GM08714 (cell line): ENCODE data around the gene ZNF304.

Experiments
- H3K4me3 ChIP-seq: fragments of 200-500 bp; sonication (Bioruptor generic); 2 replicates; pipeline ENCODE4 v1.5.1; 2014; ENCODE audit warnings: mild to moderate bottlenecking, low read length, inconsistent platforms
- ZNF274 ChIP-seq: IDR thresholded peaks from 2 replicates; pipeline ENCODE4 v1.6.1; 2012; ENCODE audit warnings: mild to moderate bottlenecking, low read depth, low read length

The ZNF304 gene

DNA sequence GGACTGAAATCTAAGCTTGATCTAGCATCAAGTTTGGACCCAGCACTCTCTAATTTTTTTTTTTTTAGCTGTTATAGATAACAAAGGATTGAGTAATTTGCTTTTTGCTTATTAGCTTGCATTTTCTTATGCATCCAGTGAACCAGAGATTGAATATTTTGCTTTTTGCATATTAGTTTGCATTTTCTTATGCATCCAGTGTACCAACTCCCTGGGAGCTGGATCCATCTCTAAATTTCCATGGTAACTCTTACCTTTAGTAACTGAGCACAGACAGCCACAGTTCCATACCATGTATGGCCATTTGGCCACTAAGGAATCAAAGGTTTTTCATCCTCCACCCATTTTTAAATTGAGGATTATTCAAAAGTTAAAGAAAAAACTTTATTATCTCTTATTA is 29.9 kb downstream of the ZNF304 start:
- no peak overlapping the region for H3K4me3 ChIP-seq
- TF ChIP-seq ZNF274, result no peak

DNA sequence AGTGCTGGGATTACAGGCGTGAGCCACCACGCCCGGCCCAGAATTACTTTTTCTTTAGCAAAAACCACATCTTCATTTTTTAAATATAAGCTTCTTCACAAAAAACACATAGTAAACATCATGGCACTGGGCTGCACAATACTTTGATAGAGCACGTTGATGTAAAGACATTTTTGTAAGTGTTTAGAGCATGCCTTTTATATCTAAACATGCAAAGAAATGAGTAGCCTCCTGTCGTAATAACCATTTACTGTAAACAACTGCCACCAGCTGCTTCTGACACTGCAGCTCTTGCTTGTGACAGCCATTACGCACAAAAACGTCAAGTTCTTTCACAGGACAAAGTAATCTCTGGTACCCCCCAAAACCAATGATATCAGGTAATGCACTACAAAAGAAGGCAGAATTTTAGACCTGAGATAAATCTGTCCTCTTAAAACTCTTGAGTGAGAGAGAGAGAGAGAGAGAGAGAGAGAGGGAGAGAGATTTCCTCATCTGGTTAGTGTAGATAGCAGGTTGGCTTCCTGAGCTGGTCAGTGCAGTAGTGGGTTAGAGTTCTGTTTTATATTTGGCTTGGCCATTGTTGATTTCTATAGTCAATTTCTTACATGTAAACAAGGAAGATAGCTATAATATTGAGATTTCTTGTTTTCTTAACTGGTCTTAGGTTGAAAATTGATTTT is 31.9 kb downstream of the ZNF304 start:
- no peak overlapping the region for H3K4me3 ChIP-seq
- TF ChIP-seq ZNF274, result no peak

DNA sequence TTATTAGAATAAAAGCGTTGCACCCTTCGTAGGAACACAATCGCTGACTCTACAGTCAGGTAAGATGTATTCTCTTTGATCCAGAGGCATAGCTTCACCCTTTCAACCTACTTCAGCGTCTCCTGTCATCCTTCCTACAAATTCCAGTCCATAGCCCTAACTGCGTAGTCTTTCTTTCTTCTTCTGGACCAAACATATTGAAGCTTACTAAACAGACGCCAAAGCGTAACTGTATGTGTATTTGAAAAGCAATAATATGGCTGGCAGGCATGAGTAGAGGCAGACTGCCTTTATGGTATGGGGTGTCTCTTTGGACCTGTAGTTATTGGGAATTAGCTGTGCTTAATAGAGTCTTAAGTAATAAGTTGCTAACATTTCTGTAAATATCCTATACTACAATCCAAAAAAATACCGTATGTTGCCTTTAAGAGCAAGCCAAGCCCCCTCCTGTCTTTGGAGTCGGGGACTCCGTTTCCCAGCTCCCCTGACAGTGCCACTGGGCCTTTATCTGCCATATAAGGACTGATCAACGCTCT is 38.2 kb downstream of the ZNF304 start:
- no peak for TF ChIP-seq ZNF274
- peak overlapping the region; percentile 1 for H3K4me3 ChIP-seq

DNA sequence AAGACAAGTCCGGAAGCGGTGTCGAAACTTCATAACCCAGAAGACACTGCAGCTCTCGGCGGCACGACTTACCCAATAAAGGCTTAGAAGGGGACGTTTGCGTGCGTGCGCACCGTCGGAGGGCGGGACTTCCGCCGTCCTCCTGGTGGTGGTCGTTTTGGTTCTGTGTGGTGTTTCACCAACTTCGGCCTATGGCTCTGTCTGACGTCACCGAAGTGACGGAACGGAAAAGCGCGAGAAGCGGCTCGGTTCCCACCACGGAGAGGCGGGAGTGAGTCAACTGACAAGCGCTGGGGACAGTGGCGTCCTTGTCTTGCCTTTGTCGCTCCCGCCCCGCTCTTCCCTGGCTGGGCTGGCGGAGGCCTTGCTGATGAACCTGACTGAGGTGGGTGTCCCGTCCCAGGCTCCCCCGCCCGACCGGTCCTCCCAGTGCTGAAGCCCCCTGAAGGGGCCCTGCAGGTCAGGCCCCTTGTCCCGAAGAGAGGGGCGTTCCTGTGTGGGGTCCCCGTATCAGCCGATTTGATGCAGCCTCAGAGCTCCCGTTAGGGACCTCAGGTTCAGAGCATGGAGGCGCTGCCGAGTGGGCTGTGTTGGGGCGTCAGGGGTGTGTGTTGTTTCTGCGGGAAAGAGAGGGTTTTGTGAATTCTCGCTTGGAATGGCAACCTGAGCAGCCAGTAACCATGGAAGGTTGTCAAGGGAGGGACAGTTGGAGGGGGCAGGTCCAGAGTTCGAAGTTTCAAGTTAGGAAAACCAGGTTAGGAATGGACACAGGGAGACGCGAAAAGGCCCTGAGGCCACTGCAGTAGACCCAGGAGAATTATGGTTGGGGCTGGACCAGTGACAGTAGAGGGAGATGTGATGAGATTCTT is 38.9 kb downstream of the ZNF304 start, which contains the start of gene ZNF548:
Gene ZNF548 (plus strand): TSS at position 125 of the 869 bp plus-strand sequence. CDS start 246 bp downstream, at position 371.
- no peak for TF ChIP-seq ZNF274
- peak within 1 kb of the TSS; percentile 88 for H3K4me3 ChIP-seq

DNA sequence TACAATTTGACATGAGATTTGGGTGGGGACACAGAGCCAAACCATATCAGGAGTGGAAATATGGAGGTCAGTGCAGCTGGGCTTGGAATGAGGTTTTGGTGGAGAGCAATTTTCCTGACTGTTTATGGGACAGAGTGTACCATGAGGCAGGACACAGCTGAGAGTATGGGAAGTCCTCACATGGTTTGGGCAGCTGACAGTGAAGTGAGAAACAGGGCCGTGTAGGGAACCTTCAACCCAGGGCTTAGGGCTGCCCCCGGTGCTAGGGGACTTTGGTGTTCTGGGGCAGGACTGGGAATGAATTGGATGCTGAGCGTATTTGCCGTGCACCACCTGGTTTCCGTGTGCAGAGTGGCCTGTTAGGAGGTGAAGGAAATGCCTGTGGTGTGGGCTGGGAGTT is 44.6 kb downstream of the ZNF304 start:
- H3K4me3 ChIP-seq, result no peak overlapping the region
- no peak for TF ChIP-seq ZNF274

DNA sequence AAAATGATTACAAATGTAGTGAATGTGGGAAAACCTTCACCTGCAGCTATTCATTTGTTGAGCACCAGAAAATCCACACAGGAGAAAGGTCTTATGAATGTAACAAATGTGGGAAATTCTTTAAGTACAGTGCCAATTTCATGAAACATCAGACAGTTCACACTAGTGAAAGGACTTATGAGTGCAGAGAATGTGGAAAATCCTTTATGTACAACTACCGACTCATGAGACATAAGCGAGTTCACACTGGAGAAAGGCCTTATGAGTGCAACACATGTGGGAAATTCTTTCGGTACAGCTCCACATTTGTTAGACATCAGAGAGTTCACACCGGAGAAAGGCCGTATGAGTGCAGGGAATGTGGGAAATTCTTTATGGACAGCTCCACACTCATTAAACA is 47.8 kb downstream of the ZNF304 start:
- TF ChIP-seq ZNF274, result no peak
- no peak overlapping the region for H3K4me3 ChIP-seq

DNA sequence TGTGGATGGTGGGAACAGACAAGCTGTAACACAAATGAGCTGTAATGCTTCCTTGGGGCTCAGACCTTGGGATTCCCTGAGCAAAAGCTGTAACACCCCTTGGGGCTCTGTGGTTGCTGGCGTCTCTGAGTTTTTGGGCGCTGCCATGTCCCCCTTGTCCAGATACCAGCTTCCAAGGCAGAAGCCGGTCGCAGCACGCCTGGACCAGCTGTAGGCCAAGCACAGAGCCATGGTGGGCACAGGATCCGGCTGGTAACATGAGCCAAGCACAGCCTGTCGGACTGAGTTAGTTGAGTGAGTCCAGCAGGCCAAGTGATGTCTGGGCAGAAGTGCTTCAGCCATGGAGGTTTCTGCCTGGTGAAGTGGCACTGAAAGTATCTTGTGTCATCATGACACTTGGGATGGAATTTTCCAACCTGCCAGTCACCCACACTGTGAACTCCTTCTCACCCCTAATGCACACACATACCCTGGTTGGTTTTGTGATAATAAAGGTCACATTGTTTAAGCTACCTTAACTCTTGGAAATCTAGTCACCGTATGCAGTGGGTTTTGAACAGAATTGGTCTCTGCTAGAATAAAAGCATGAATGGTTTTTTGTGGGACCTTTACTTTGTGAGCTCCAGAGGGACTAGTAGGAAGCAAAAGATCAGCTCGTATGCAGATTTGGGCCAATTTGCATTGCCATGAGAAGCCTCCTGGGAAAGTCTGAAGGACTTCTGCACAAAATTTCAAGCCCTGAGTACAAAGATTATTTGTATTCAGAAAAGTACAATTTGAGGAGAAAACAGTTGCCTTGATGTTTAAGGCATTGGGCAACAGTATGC is 52.9 kb downstream of the ZNF304 start:
- TF ChIP-seq ZNF274, result no peak
- H3K4me3 ChIP-seq, result no peak overlapping the region

DNA sequence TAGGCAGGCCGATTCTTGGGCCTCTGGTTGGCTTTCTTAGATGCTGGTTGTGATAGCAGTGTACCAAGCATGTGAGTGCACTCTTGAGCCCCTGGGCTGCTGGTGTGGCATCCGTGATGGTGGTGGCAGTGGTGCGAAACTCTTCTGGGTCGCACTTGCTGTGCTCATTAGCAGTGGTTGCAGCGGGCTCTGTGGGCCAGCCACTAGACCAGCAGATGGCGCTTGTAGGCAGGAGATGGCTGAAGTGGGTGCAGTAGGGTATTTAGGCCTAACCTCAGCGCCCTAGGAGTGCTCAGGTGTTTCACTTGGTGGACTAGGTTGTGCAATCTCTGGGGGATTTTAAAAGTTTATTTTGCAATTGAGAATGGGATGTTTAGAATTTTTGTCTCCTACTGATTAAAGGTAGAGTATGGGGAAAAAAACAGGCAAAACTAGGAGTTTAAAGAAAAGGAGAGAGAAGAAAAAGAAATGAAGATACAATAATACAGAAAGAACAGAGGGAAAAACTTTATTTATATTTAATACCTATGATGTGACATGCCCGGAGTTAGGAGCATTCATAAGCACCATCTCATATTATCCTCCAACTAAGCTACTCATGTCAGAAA is 55.5 kb downstream of the ZNF304 start:
- no peak for TF ChIP-seq ZNF274

More for the DNA sequence above, 55.5 kb downstream of the ZNF304 start:
- H3K4me3 ChIP-seq, result no peak overlapping the region
